Neural cell (in vitro differentiated cells): Measurements from ENCODE around the gene GCK. TPM values are rescaled to one million over a fixed set of nuclear protein-coding genes. Genes with fewer than 3 reads are reported as not detected.

ENCODE experiments used
- H2AFZ ChIP-seq: fragments of 200-600, 300-800 bp; sonication (generic), shearing (Covaris generic); 2 replicates; pipeline ENCODE4 v1.6.0; 2014; ENCODE audit warnings: low read depth, mild to moderate bottlenecking, antibody characterized with exemption, low read length, moderate library complexity
- H3F3A ChIP-seq: fragments of 200-600 bp; shearing (Covaris generic); 2 replicates; pipeline ENCODE4 v1.6.1; 2016; ENCODE audit warnings: mild to moderate bottlenecking, moderate library complexity, mixed read lengths, antibody characterized with exemption, low read length; ENCODE audit not compliant: insufficient read depth, poor library complexity, severe bottlenecking
- H3K27ac ChIP-seq: fragments of 200-600, 300-800 bp; sonication (generic), shearing (Covaris generic); 2 replicates; pipeline ENCODE4 v1.5.1; 2014; ENCODE audit warnings: mild to moderate bottlenecking, low read length, moderate library complexity
- H3K27me3 ChIP-seq: fragments of 300-800, 200-600 bp; sonication (generic), shearing (Covaris generic); 2 replicates; pipeline ENCODE4 v1.6.0; 2014; ENCODE audit warnings: mild to moderate bottlenecking, low read depth, low read length, moderate library complexity; ENCODE audit not compliant: insufficient read depth
- H3K36me3 ChIP-seq: fragments of 300-800, 200-600 bp; sonication (generic), shearing (Covaris generic); 2 replicates; pipeline ENCODE4 v1.5.1; 2014; ENCODE audit warnings: mild to moderate bottlenecking, antibody characterized with exemption, low read length, moderate library complexity; ENCODE audit not compliant: insufficient read depth
- H3K4me2 ChIP-seq: fragments of 300-800, 200-600 bp; sonication (generic), shearing (Covaris generic); 2 replicates; pipeline ENCODE4 v1.6.0; 2014; ENCODE audit warnings: mild to moderate bottlenecking, low read length
- H3K4me3 ChIP-seq: fragments of 300-800, 200-600 bp; sonication (generic), shearing (Covaris generic); 2 replicates; pipeline ENCODE4 v1.5.1; 2014; ENCODE audit warnings: mild to moderate bottlenecking, low read length, moderate library complexity
- H3K79me2 ChIP-seq: fragments of 200-600 bp; shearing (Covaris generic); replicated peaks from 2 replicates; pipeline ENCODE4 v1.6.0; 2014; ENCODE audit warnings: mild to moderate bottlenecking, low read length, moderate library complexity; ENCODE audit not compliant: insufficient read depth
- H3K9ac ChIP-seq: fragments of 300-800, 200-600 bp; sonication (generic), shearing (Covaris generic); 2 replicates; pipeline ENCODE4 v1.6.1; 2016; ENCODE audit warnings: mild to moderate bottlenecking, low read length, mixed read lengths
- H3K9me2 ChIP-seq: fragments of 200-600 bp; shearing (Covaris generic); 2 replicates; pipeline ENCODE4 v1.6.1; 2016; ENCODE audit warnings: mild to moderate bottlenecking, low read length, mixed read lengths; ENCODE audit not compliant: insufficient read depth
- H3K9me3 ChIP-seq: fragments of 200-600, 300-800 bp; sonication (generic), shearing (Covaris generic); 2 replicates; pipeline ENCODE4 v1.6.1; 2016; ENCODE audit warnings: mild to moderate bottlenecking, mixed run types, low read length, moderate library complexity, mixed read lengths
- H4K20me1 ChIP-seq: fragments of 200-600 bp; shearing (Covaris generic); 2 replicates; pipeline ENCODE4 v1.6.1; 2016; ENCODE audit warnings: mild to moderate bottlenecking, mixed run types; ENCODE audit not compliant: insufficient read depth
- EZH2 ChIP-seq: fragments of 200-600, 300-800 bp; shearing (Covaris generic), sonication (generic); IDR thresholded peaks from 2 replicates; pipeline ENCODE4 v1.6.1; 2014; ENCODE audit warnings: antibody characterized with exemption, low read length, borderline replicate concordance, mild to moderate bottlenecking; ENCODE audit not compliant: insufficient read depth, poor library complexity, severe bottlenecking
- MXI1 ChIP-seq: fragments of 450-650 bp; conservative IDR thresholded peaks from 2 replicates; pipeline ENCODE4 v1.6.1; 2014; ENCODE audit warnings: antibody characterized with exemption, mild to moderate bottlenecking; ENCODE audit not compliant: poor library complexity, severe bottlenecking
- POLR2AphosphoS5 ChIP-seq: IDR thresholded peaks from 2 replicates; pipeline ENCODE4 v1.6.1; 2012
- RAD21 ChIP-seq: fragments of 450-650 bp; conservative IDR thresholded peaks from 2 replicates; pipeline ENCODE4 v1.6.1; 2014; ENCODE audit warnings: antibody characterized with exemption, mild to moderate bottlenecking, moderate library complexity
- SMC3 ChIP-seq: fragments of 450-650 bp; conservative IDR thresholded peaks from 2 replicates; pipeline ENCODE4 v1.6.1; 2014; ENCODE audit warnings: antibody characterized with exemption, mild to moderate bottlenecking, moderate library complexity; ENCODE audit not compliant: poor library complexity
- polyA plus RNA-seq: library from polyadenylated mRNA; depleted of rRNA; stranded (reverse); fragments of >200 nt; gene quantifications from 2 replicates; pipeline ENCODE4 v1.2.3, GENCODE V29; 2014
- TF ChIP-seq, protein P1 (sequence below): IDR thresholded peaks from 2 replicates; pipeline ENCODE4 v1.6.1; 2012; ENCODE audit warnings: borderline replicate concordance
- TF ChIP-seq, protein P2 (sequence below): fragments of 450-650 bp; IDR thresholded peaks from 2 replicates; pipeline ENCODE4 v1.5.1; 2014; ENCODE audit warnings: antibody characterized with exemption, mild to moderate bottlenecking, moderate library complexity; ENCODE audit not compliant: poor library complexity, severe bottlenecking

GCK gene
- polyA plus RNA-seq, 1 donor from 2014 or later = 7.4 TPM

DNA sequence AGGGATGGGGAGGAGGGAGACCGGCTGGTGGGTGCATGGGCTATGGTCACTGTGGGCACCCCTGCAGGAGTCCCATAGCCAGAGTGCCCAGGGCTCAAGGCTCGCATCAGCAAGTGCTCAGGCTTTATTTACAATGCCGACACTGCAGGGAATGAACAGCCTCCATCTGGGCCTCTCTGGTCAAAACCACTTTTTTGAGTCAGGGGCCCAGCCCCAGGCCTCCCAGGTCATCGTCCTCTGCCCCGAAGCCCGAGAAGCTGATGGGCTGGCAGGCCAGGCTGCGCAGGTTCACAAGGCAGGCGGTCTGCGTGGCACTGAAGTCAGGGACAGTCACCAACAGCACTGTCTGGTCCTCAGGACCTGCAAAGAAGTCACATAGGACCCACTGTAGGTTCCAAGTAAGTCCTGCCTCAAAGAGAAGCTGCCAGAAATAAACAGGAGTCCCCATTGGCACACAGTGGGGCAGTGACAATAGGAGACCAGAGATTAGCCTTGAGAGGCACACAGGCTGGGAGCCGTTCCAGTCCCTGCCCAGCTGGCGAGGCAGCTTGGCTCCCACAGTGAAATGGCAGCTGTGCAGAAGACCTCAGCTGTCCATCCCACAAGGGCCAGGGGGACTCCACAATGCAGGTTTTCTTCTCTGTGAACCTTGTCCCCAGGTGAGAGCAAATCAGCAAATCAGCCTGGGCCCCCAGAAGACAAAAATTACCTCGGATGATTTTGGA, 74.5 kb downstream of the GCK start:
- H3K9ac ChIP-seq = no peak overlapping the region

DNA sequence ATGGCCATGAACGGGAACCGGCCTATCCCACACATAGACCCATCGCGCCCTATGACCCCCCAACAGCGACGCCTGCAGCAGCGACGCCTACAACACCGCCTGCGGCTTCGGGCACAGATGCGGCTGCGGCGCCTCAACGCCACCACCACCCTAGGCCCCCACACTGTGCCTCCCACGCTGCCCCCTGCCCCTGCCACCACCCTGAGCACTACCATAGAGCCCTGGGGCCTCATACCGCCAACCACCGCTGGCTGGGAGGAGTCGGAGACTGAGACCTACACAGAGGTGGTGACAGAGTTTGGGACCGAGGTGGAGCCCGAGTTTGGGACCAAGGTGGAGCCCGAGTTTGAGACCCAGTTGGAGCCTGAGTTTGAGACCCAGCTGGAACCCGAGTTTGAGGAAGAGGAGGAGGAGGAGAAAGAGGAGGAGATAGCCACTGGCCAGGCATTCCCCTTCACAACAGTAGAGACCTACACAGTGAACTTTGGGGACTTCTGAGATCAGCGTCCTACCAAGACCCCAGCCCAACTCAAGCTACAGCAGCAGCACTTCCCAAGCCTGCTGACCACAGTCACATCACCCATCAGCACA, 75.4 kb downstream of the GCK start:
- TF ChIP-seq EZH2 (no peak), POLR2AphosphoS5 (no peak), SMC3 (no peak)
- TF ChIP-seq, protein P1, sequence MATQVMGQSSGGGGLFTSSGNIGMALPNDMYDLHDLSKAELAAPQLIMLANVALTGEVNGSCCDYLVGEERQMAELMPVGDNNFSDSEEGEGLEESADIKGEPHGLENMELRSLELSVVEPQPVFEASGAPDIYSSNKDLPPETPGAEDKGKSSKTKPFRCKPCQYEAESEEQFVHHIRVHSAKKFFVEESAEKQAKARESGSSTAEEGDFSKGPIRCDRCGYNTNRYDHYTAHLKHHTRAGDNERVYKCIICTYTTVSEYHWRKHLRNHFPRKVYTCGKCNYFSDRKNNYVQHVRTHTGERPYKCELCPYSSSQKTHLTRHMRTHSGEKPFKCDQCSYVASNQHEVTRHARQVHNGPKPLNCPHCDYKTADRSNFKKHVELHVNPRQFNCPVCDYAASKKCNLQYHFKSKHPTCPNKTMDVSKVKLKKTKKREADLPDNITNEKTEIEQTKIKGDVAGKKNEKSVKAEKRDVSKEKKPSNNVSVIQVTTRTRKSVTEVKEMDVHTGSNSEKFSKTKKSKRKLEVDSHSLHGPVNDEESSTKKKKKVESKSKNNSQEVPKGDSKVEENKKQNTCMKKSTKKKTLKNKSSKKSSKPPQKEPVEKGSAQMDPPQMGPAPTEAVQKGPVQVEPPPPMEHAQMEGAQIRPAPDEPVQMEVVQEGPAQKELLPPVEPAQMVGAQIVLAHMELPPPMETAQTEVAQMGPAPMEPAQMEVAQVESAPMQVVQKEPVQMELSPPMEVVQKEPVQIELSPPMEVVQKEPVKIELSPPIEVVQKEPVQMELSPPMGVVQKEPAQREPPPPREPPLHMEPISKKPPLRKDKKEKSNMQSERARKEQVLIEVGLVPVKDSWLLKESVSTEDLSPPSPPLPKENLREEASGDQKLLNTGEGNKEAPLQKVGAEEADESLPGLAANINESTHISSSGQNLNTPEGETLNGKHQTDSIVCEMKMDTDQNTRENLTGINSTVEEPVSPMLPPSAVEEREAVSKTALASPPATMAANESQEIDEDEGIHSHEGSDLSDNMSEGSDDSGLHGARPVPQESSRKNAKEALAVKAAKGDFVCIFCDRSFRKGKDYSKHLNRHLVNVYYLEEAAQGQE = no peak
- no peaks in the 10 kb centered on the region for H4K20me1 ChIP-seq
- no peak overlapping the region for H3K27ac ChIP-seq
- no peaks in the 10 kb centered on the region for H3K79me2 ChIP-seq
- no peaks in the 10 kb centered on the region for H3K9me3 ChIP-seq
- no peaks in the 10 kb centered on the region for H3K9me2 ChIP-seq
- no peak overlapping the region for H3K9ac ChIP-seq
- H3K4me3 ChIP-seq = no peak overlapping the region
- H3K27me3 ChIP-seq = no peaks in the 10 kb centered on the region
- no peaks in the 10 kb centered on the region for H3F3A ChIP-seq
- H3K36me3 ChIP-seq = no peaks in the 10 kb centered on the region
- no peak overlapping the region for H3K4me2 ChIP-seq
- H2AFZ ChIP-seq = no peak overlapping the region

More for the DNA sequence above, 74.5 kb downstream of the GCK start:
- H3K9me2 ChIP-seq = no peaks in the 10 kb centered on the region
- H3K27me3 ChIP-seq = no peaks in the 10 kb centered on the region
- no peak overlapping the region for H3K4me3 ChIP-seq
- H3F3A ChIP-seq = no peaks in the 10 kb centered on the region
- H3K27ac ChIP-seq = no peak overlapping the region
- no peak overlapping the region for H2AFZ ChIP-seq
- TF ChIP-seq, protein P1 = no peak
- TF ChIP-seq POLR2AphosphoS5 (no peak), SMC3 (no peak), MXI1 (no peak), RAD21 (no peak)
- TF ChIP-seq, protein P2, sequence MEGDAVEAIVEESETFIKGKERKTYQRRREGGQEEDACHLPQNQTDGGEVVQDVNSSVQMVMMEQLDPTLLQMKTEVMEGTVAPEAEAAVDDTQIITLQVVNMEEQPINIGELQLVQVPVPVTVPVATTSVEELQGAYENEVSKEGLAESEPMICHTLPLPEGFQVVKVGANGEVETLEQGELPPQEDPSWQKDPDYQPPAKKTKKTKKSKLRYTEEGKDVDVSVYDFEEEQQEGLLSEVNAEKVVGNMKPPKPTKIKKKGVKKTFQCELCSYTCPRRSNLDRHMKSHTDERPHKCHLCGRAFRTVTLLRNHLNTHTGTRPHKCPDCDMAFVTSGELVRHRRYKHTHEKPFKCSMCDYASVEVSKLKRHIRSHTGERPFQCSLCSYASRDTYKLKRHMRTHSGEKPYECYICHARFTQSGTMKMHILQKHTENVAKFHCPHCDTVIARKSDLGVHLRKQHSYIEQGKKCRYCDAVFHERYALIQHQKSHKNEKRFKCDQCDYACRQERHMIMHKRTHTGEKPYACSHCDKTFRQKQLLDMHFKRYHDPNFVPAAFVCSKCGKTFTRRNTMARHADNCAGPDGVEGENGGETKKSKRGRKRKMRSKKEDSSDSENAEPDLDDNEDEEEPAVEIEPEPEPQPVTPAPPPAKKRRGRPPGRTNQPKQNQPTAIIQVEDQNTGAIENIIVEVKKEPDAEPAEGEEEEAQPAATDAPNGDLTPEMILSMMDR = no peak
- no peaks in the 10 kb centered on the region for H3K79me2 ChIP-seq
- no peaks in the 10 kb centered on the region for H3K9me3 ChIP-seq
- no peak overlapping the region for H3K4me2 ChIP-seq
- no peaks in the 10 kb centered on the region for H4K20me1 ChIP-seq
- no peaks in the 10 kb centered on the region for H3K36me3 ChIP-seq
